Thoracic aorta (tissue), 2 donors: ENCODE results near the gene CPM. TPM values are rescaled to one million over a fixed set of nuclear protein-coding genes. Genes with fewer than 3 reads are reported as not detected.
"Not testable (repeated sequence)": the region's sequence is repeated elsewhere in the genome, so short reads cannot be mapped to it uniquely, and the experiment has no call there.

Experiments used
- ATAC-seq: fragments of 150-250 bp; one replicate; pipeline ENCODE4 v1.8.0; 2017; ENCODE audit warnings: low read depth; ENCODE audit not compliant: insufficient number of reproducible peaks, low FRiP score
- DNase-seq: peaks from one replicate; pipeline ENCODE4 v3.0.0-alpha.2; 2020; ENCODE audit warnings: low spot score
- H3K27ac ChIP-seq, 2 donors: fragments of 200-600 bp; sonication (generic); 1 replicate in 1 of 2; 2 replicates in 1 of 2; pipeline ENCODE4 v1.5.1; 2016; ENCODE audit warnings: mild to moderate bottlenecking in 2 of 2, moderate library complexity in 2 of 2
- H3K27me3 ChIP-seq: fragments of 200-600 bp; sonication (generic); replicated peaks from 2 replicates; pipeline ENCODE4 v1.6.0; 2016; ENCODE audit warnings: mild to moderate bottlenecking; ENCODE audit not compliant: insufficient read depth
- H3K36me3 ChIP-seq: fragments of 200-600 bp; sonication (generic); one replicate; pipeline ENCODE4 v1.5.1; 2016
- H3K4me1 ChIP-seq, 2 donors: fragments of 200-600 bp; sonication (generic); 1 replicate in 1 of 2; 2 replicates in 1 of 2; pipeline versions ENCODE4 v1.5.1 to v1.6.0; 2016; ENCODE audit warnings: low read depth in 2 of 2, mild to moderate bottlenecking in 1 of 2; ENCODE audit not compliant: control insufficient read depth in 1 of 2
- H3K4me3 ChIP-seq: fragments of 200-600 bp; sonication (generic); 2 replicates; pipeline ENCODE4 v1.5.1; 2016; ENCODE audit warnings: mild to moderate bottlenecking
- H3K9me3 ChIP-seq: fragments of 200-600 bp; sonication (generic); 2 replicates; pipeline ENCODE4 v1.5.1; 2016
- total RNA-seq, 2 donors: library from RNA; depleted of rRNA; stranded (reverse); fragments of >200 nt; gene quantifications; one replicate each; pipeline versions ENCODE4 v1.1.0 to v1.2.3, GENCODE V29; 2016
- TF ChIP-seq, protein P1 (sequence below): fragments of 200-600 bp; sonication (generic); IDR thresholded peaks from one replicate; pipeline ENCODE4 v1.5.1; 2019; ENCODE audit warnings: antibody characterized with exemption

The CPM gene
- total RNA-seq, 2 donors from 2014 or later = 22.1 to 62.3 TPM

DNA sequence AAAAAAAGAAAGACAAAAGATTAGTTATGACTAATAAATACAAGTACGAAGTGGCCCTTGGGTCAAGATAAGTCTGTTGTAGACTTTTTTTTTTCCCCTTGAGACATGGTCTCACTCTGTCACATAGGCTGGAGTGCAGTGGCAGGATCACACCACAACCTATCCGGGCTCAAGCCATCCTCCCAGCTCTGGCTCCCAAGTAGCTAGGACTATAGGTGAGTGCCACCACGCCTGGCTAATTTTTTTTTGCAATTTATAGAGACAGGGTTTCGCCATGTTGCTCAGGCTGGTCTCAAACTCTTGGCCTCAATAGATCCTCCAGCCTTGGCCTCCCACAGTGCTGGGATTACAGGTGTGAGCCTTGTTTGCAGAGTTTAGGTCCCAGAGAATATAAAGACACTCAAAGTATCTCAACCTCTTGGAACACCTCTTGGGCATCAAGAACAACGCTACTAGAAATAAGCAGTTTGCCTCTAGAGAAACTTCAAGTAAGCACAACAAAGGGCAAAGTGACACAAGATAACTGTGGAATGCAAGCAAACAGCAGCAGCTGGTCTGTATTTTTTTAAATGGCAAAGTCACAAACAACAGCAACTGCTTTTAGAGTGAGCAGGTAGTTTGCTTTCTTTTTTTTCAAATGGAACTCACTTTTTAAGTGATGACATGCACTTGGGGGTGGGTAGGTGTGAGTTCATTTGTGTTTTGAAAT, 128.9 kb downstream of the CPM start:
- H3K36me3 ChIP-seq = no peaks in the 10 kb centered on the region
- H3K27me3 ChIP-seq = no peaks in the 10 kb centered on the region
- no peak overlapping the region for H3K27ac ChIP-seq
- ATAC-seq = no peak
- H3K4me3 ChIP-seq = no peak overlapping the region
- no peaks in the 10 kb centered on the region for H3K9me3 ChIP-seq
- H3K4me1 ChIP-seq = peaks cover 0 to 6% of the 10 kb centered on the region in 2 donors
- no peak for DNase-seq
- TF ChIP-seq, protein P1, sequence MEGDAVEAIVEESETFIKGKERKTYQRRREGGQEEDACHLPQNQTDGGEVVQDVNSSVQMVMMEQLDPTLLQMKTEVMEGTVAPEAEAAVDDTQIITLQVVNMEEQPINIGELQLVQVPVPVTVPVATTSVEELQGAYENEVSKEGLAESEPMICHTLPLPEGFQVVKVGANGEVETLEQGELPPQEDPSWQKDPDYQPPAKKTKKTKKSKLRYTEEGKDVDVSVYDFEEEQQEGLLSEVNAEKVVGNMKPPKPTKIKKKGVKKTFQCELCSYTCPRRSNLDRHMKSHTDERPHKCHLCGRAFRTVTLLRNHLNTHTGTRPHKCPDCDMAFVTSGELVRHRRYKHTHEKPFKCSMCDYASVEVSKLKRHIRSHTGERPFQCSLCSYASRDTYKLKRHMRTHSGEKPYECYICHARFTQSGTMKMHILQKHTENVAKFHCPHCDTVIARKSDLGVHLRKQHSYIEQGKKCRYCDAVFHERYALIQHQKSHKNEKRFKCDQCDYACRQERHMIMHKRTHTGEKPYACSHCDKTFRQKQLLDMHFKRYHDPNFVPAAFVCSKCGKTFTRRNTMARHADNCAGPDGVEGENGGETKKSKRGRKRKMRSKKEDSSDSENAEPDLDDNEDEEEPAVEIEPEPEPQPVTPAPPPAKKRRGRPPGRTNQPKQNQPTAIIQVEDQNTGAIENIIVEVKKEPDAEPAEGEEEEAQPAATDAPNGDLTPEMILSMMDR = no peak

DNA sequence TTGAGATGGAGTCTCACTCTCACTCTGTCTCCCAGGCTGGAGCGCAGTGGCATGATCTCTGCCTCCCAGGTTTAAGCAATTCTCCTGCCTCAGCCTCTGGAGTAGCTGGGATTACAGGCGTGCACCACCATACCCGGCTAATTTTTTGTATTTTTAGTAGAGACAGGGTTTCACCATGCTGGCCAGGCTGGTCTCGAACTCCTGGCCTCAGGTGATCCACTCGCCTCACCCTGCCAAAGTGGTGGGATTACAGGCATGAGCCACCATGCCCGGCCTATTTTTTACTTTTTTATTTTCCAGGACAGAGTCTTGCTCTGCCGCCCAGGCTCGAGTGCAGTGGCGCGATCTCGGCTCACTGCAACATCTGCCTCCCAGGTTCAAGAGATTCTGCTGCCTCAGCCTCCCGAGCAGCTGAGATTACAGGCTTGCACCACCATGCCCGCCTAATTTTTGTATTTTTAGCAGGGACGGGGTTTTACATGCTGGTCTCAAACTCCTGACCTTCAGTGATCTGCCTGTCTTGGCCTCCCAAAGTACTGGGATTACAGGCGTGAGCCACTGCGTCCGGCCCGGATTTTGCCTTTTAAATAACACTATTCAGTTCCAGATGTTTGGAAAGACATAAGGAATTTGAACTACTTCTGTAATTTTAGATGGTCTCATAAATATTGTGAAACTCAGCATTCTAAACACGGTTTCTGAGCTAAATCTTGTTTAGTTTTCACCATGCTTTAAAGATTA, 129.9 kb downstream of the CPM start:
- H3K4me1 ChIP-seq, ATAC-seq, H3K27me3 ChIP-seq, H3K36me3 ChIP-seq, DNase-seq, H3K4me3 ChIP-seq, H3K27ac ChIP-seq, H3K9me3 ChIP-seq: not testable (repeated sequence)

DNA sequence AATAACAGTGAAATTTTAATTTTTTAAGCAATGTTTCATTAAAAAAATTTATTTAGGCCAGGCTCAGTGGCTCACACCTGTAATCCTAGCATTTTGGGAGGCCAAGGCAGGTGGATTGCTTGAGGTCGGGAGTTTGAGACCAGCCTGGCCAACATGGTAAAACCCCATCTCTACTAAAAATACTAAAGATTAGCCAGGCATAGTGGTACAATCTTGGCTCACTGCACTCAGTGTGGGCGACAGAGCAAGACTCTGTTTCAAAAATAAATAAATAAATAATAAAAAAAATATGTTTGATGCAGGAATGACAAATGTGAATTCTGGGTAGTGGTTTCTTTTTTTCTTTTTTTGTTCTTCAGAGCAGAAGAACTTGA, 130.6 kb downstream of the CPM start:
- not testable (repeated sequence) for H3K27ac ChIP-seq, H3K27me3 ChIP-seq, H3K4me1 ChIP-seq, ATAC-seq, H3K9me3 ChIP-seq, DNase-seq, H3K36me3 ChIP-seq, H3K4me3 ChIP-seq

Other genes with a start within 250 kb of the CPM start
- gene NUP107, start 246.2 kb downstream of the CPM start, total RNA-seq = 10 to 100 TPM; 28.0 to 45.4 TPM
- gene SLC35E3, start 187.0 kb downstream of the CPM start, total RNA-seq = 10 to 100 TPM in 1 of 2 donors, under 1 TPM in 1; 0.95 to 14.1 TPM
- gene MDM2, start 125.0 kb downstream of the CPM start, total RNA-seq = 100 to 1,000 TPM in 1 of 2 donors, 10 to 100 TPM in 1; 62.0 to 101 TPM